ENCODE data around the gene OR2W3. TPM values are rescaled to one million over a fixed set of nuclear protein-coding genes. Genes with fewer than 3 reads are reported as not detected.

Gene OR2W3
- total RNA-seq, 2 donors from 2014 or later, result 0.29 to 1.6 TPM

DNA sequence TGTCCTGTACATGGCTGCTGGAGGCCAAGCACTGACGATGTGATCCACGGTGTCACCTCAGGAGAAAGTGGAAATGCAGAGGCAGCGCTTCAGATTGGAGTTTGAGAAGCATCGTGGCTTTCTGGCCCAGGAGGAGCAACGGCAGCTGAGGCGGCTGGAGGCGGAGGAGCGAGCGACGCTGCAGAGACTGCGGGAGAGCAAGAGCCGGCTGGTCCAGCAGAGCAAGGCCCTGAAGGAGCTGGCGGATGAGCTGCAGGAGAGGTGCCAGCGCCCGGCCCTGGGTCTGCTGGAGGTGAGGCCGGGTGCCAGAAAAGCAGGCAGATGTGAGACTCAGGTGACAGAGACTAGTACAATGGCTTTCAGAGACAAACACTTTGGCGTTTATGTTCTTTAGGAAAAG lies 30.7 kb upstream of the OR2W3 start:
- Mint-ChIP-seq H3K9me3 (peaks cover 51% of the 10 kb centered on the region), H3K4me3 (no peak overlapping the region), H3K4me1 (no peaks in the 10 kb centered on the region), H3K27ac (no peak overlapping the region), H3K36me3 (ENCODE audit: low read depth) (peaks cover 8% of the 10 kb centered on the region), H3K27me3 (ENCODE audit: insufficient read depth) (no peaks in the 10 kb centered on the region)
- H3K27me3 ChIP-seq (ENCODE audit: control insufficient read depth, insufficient read depth, low read length, poor library complexity, severe bottlenecking), result no peaks in the 10 kb centered on the region
- no peaks in the 10 kb centered on the region for H3K4me1 ChIP-seq (ENCODE audit: control insufficient read depth, insufficient read depth, low read length)
- H3K9me3 ChIP-seq (ENCODE audit: control insufficient read depth, low read length), result peaks cover 68% of the 10 kb centered on the region
- DNase-seq, result no peak
- H3K36me3 ChIP-seq (ENCODE audit: control insufficient read depth, insufficient read depth, low read length), result no peaks in the 10 kb centered on the region
- WGBS, 2 experiments (ENCODE audit: insufficient coverage in 1 of 2, insufficient read length in 1 of 2), result 81 to 84% methylated on average over 9 to 17 of the region's 17 CpGs
- TF ChIP-seq, protein P1, sequence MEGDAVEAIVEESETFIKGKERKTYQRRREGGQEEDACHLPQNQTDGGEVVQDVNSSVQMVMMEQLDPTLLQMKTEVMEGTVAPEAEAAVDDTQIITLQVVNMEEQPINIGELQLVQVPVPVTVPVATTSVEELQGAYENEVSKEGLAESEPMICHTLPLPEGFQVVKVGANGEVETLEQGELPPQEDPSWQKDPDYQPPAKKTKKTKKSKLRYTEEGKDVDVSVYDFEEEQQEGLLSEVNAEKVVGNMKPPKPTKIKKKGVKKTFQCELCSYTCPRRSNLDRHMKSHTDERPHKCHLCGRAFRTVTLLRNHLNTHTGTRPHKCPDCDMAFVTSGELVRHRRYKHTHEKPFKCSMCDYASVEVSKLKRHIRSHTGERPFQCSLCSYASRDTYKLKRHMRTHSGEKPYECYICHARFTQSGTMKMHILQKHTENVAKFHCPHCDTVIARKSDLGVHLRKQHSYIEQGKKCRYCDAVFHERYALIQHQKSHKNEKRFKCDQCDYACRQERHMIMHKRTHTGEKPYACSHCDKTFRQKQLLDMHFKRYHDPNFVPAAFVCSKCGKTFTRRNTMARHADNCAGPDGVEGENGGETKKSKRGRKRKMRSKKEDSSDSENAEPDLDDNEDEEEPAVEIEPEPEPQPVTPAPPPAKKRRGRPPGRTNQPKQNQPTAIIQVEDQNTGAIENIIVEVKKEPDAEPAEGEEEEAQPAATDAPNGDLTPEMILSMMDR (conservative IDR thresholded peaks at IDR 0.05), result no peak
- no peak overlapping the region for H3K27ac ChIP-seq (ENCODE audit: low read depth, low read length)
- no peak overlapping the region for H3K4me3 ChIP-seq (ENCODE audit: low read length)
- H3K9ac ChIP-seq (ENCODE audit: extremely low read depth, low read length, poor library complexity, severe bottlenecking), result no peak overlapping the region

DNA sequence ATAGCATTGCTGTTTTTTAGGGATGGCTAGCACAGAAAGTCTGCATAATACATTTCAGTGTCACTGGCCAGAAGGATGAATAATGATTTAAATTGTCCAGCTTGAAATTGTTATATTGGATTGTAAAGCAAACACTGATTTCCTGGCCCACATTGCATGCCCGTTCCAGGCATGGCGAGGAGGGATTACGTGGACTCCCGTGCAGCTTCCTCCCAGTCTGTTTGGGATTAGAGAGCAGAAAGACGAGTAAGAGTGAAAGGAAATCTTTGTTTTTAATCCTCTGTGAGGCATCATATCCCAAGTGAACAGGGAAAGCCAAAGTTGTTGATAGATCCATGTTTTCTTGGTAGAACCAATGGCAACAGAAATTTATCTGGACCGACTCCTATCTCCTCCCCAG lies 30.0 kb upstream of the OR2W3 start:
- peaks cover 75% of the 10 kb centered on the region for H3K9me3 ChIP-seq (ENCODE audit: control insufficient read depth, low read length)
- no peak overlapping the region for H3K4me3 ChIP-seq (ENCODE audit: low read length)
- Mint-ChIP-seq H3K4me3 (no peak overlapping the region), H3K4me1 (no peaks in the 10 kb centered on the region), H3K27ac (no peak overlapping the region), H3K9me3 (peaks cover 52% of the 10 kb centered on the region), H3K27me3 (ENCODE audit: insufficient read depth) (no peaks in the 10 kb centered on the region), H3K36me3 (ENCODE audit: low read depth) (peaks cover 12% of the 10 kb centered on the region)
- H3K36me3 ChIP-seq (ENCODE audit: control insufficient read depth, insufficient read depth, low read length), result no peaks in the 10 kb centered on the region
- H3K27ac ChIP-seq (ENCODE audit: low read depth, low read length), result no peak overlapping the region
- TF ChIP-seq, protein P1 (conservative IDR thresholded peaks at IDR 0.05), result no peak
- DNase-seq, result no peak
- H3K9ac ChIP-seq (ENCODE audit: extremely low read depth, low read length, poor library complexity, severe bottlenecking), result no peak overlapping the region
- H3K27me3 ChIP-seq (ENCODE audit: control insufficient read depth, insufficient read depth, low read length, poor library complexity, severe bottlenecking), result no peaks in the 10 kb centered on the region
- H3K4me1 ChIP-seq (ENCODE audit: control insufficient read depth, insufficient read depth, low read length), result no peaks in the 10 kb centered on the region
- WGBS, 2 experiments (ENCODE audit: insufficient coverage in 1 of 2, insufficient read length in 1 of 2), result 66 to 72% methylated on average over 5 to 6 of the region's 6 CpGs

DNA sequence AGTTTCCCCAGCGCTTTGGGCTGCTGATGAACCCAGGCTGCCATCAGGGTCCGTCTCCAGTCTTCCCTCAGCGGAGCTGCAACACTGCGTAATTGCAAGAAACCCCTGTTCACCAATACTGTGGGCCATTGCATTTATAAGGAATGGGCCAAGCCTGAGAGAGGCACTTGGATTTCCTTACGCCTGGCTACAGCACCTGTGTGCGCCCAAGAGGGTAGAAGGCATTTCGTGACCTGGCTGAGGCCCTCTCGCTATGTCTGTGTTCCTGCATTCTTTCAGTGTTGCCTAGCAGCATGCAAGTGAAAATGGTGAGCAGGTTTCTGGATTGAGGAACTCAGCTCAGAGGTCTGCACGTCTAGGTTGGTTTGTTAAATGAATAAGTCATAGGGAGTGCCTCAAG lies 12.0 kb upstream of the OR2W3 start:
- Mint-ChIP-seq H3K4me3 (no peak overlapping the region), H3K27ac (no peak overlapping the region), H3K27me3 (ENCODE audit: insufficient read depth) (no peaks in the 10 kb centered on the region), H3K36me3 (ENCODE audit: low read depth) (no peaks in the 10 kb centered on the region), H3K4me1 (no peaks in the 10 kb centered on the region), H3K9me3 (peaks cover 62% of the 10 kb centered on the region)
- TF ChIP-seq, protein P1 (conservative IDR thresholded peaks at IDR 0.05), result no peak
- H3K27ac ChIP-seq (ENCODE audit: low read depth, low read length), result no peak overlapping the region
- H3K9ac ChIP-seq (ENCODE audit: extremely low read depth, low read length, poor library complexity, severe bottlenecking), result no peak overlapping the region
- H3K4me3 ChIP-seq (ENCODE audit: low read length), result no peak overlapping the region
- peaks cover 64% of the 10 kb centered on the region for H3K9me3 ChIP-seq (ENCODE audit: control insufficient read depth, low read length)
- WGBS, 2 experiments (ENCODE audit: insufficient coverage in 1 of 2, insufficient read length in 1 of 2), result 80 to 84% methylated on average over 7 to 9 of the region's 9 CpGs
- no peaks in the 10 kb centered on the region for H3K36me3 ChIP-seq (ENCODE audit: control insufficient read depth, insufficient read depth, low read length)
- no peaks in the 10 kb centered on the region for H3K4me1 ChIP-seq (ENCODE audit: control insufficient read depth, insufficient read depth, low read length)
- DNase-seq, result no peak
- no peaks in the 10 kb centered on the region for H3K27me3 ChIP-seq (ENCODE audit: control insufficient read depth, insufficient read depth, low read length, poor library complexity, severe bottlenecking)

Data from endodermal cell (in vitro differentiated cells).